PC-3 (cell line): ENCODE results near the gene SLC5A6. TPM values are rescaled to one million over a fixed set of nuclear protein-coding genes. Genes with fewer than 3 reads are reported as not detected.

Experiments used
- ATAC-seq: fragments of 200-7000 bp; cut with Tn5 transposase; 2 replicates; pipeline ENCODE4 v1.9.1; 2020; ENCODE audit warnings: mild to moderate bottlenecking, moderate library complexity
- BruUV-seq: library from RNA; stranded (reverse); fragments of 400-500 nt; replicated peaks from 2 replicates; lab custom pipeline; 2021; lab: Mats Ljungman, UMichigan
- CTCF ChIA-PET: fragments of 300-600 bp; sonication (Branson Sonifier 250); formaldehyde crosslinking; loops from one replicate; lab custom pipeline; 2022; ENCODE audit warnings: antibody characterized with exemption; lab: Charles Lee
- POLR2A ChIA-PET: fragments of 300-600 bp; sonication (Branson Sonifier 250); formaldehyde crosslinking; loops from one replicate; lab custom pipeline; 2022; ENCODE audit warnings: antibody characterized with exemption; ENCODE audit not compliant: unreplicated experiment; lab: Charles Lee
- DNase-seq: peaks from one replicate; pipeline ENCODE4 v3.0.0-alpha.2; 2015
- H2AFZ ChIP-seq: fragments of 300-600 bp; sonication (generic); 2 replicates; pipeline ENCODE4 v1.6.0; 2016; ENCODE audit warnings: antibody characterized with exemption, low read length
- H3F3A ChIP-seq: fragments of 300-600 bp; sonication (generic); one replicate; pipeline ENCODE4 v1.6.0; 2017; ENCODE audit warnings: antibody characterized with exemption, low read length, control low read depth, mild to moderate bottlenecking; ENCODE audit not compliant: unreplicated experiment
- H3K27ac ChIP-seq: fragments of 300-600 bp; sonication (generic); 2 replicates; pipeline ENCODE4 v1.5.1; 2016; ENCODE audit warnings: mild to moderate bottlenecking, low read length
- H3K27me3 ChIP-seq: fragments of 300-600 bp; sonication (generic); 2 replicates; pipeline ENCODE4 v1.6.1; 2016; ENCODE audit warnings: low read length, mixed read lengths
- H3K36me3 ChIP-seq: fragments of 300-600 bp; sonication (generic); 2 replicates; pipeline ENCODE4 v1.6.1; 2016; ENCODE audit warnings: low read depth, mixed run types, low read length, mixed read lengths
- H3K4me1 ChIP-seq: fragments of 300-600 bp; sonication (generic); 2 replicates; pipeline ENCODE4 v1.5.1; 2016; ENCODE audit warnings: low read length; ENCODE audit not compliant: insufficient read depth
- H3K4me2 ChIP-seq: fragments of 300-600 bp; sonication (generic); 2 replicates; pipeline ENCODE4 v1.6.0; 2016; ENCODE audit warnings: low read length
- H3K4me3 ChIP-seq: fragments of 300-600 bp; sonication (generic); 2 replicates; pipeline ENCODE4 v1.5.1; 2016; ENCODE audit warnings: mild to moderate bottlenecking, low read length, mixed read lengths
- H3K79me2 ChIP-seq: fragments of 300-600 bp; sonication (generic); 2 replicates; pipeline ENCODE4 v1.6.1; 2017; ENCODE audit warnings: low read length, mixed read lengths
- H3K9ac ChIP-seq: fragments of 300-600 bp; sonication (generic); 2 replicates; pipeline ENCODE4 v1.6.0; 2016; ENCODE audit warnings: mild to moderate bottlenecking, low read length
- H3K9me2 ChIP-seq: fragments of 300-600 bp; sonication (generic); replicated peaks from 2 replicates; pipeline ENCODE4 v1.6.1; 2016; ENCODE audit warnings: mixed run types, low read length, mixed read lengths
- H3K9me3 ChIP-seq: fragments of 300-600 bp; sonication (generic); 2 replicates; pipeline ENCODE4 v1.6.1; 2016; ENCODE audit warnings: low read length, mixed read lengths
- H4K20me1 ChIP-seq: fragments of 300-600 bp; sonication (generic); 2 replicates; pipeline ENCODE4 v1.6.1; 2016; ENCODE audit warnings: low read length, mixed read lengths
- EZH2 ChIP-seq: fragments of 300-600 bp; sonication (generic); IDR thresholded peaks from one replicate; pipeline ENCODE4 v1.6.1; 2017; ENCODE audit warnings: antibody characterized with exemption, mild to moderate bottlenecking, low read length; ENCODE audit not compliant: unreplicated experiment
- EZH2phosphoT487 ChIP-seq: fragments of 300-600 bp; sonication (generic); IDR thresholded peaks from 2 replicates; pipeline ENCODE4 v1.6.1; 2018; ENCODE audit warnings: mild to moderate bottlenecking, antibody characterized with exemption, low read length, borderline replicate concordance
- intact Hi-C: fragments of 100-400 bp; cut with micrococcal nuclease; formaldehyde crosslinking; loops from 2 replicates; pipeline ENCODE4 v1.9.0; 2023
- total RNA-seq: library from RNA; depleted of rRNA; stranded (reverse); fragments of >200 nt; gene quantifications from 2 replicates; pipeline ENCODE4 v1.2.3, GENCODE V29; 2014
- TF ChIP-seq, protein P1 (sequence below): fragments of 300-600 bp; sonication (generic); conservative IDR thresholded peaks from 2 replicates; pipeline ENCODE4 v1.5.1; 2017; ENCODE audit warnings: antibody characterized with exemption, low read depth, mild to moderate bottlenecking, low read length

SLC5A6 gene
- total RNA-seq, 1 experiment from 2014 or later: 48.1 TPM

DNA sequence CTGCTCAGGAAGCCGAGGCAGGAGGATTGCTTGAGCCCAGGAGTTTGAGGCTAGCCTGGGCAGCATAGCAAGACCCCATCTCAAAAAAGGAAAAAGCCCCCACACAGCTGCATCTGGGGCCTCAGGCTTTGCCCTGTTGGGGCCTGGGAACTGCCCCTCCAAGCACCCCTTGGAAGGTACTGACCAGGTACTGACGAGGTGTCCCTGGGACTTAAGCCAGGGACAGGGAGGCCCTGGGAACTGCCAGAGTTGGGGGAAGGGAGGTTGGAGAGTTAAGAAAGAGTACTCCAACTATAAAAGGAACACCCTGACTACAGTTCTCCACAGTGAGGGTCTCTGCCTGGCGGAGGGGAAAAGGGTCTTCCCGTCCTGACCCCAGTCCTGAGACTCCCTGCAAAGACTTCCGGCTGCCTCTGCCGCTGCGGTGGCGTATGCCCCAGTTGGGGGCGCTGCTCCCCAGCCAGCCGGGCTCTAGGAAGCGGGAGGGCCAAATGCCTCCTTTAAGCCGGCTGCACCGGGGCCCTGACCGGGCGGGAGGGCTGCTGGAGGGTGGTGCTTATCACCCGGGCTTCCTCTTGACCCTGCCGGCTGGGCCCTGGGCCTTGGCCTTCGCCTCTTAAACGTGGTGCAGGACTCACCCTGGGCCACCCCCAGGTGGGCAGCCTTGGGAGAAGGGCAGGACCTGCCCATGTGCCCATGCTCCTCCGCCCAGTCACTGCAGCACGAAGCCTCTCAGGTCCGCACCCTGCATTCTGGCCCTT, 38.0 kb upstream of the SLC5A6 start:
- H3K4me3 ChIP-seq: no peak overlapping the region
- H3K27ac ChIP-seq: no peak overlapping the region
- no peak overlapping the region for H3K9ac ChIP-seq
- TF ChIP-seq, protein P1, sequence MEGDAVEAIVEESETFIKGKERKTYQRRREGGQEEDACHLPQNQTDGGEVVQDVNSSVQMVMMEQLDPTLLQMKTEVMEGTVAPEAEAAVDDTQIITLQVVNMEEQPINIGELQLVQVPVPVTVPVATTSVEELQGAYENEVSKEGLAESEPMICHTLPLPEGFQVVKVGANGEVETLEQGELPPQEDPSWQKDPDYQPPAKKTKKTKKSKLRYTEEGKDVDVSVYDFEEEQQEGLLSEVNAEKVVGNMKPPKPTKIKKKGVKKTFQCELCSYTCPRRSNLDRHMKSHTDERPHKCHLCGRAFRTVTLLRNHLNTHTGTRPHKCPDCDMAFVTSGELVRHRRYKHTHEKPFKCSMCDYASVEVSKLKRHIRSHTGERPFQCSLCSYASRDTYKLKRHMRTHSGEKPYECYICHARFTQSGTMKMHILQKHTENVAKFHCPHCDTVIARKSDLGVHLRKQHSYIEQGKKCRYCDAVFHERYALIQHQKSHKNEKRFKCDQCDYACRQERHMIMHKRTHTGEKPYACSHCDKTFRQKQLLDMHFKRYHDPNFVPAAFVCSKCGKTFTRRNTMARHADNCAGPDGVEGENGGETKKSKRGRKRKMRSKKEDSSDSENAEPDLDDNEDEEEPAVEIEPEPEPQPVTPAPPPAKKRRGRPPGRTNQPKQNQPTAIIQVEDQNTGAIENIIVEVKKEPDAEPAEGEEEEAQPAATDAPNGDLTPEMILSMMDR: peak; percentile 66
- TF ChIP-seq EZH2phosphoT487 (no peak), EZH2 (no peak)
- peak overlapping the region; percentile 15; the same call in 1 of the 2 replicates for H2AFZ ChIP-seq
- H3K27me3 ChIP-seq: no peaks in the 10 kb centered on the region
- H3K4me1 ChIP-seq: peaks cover 16% of the 10 kb centered on the region
- ChIA-PET CTCF (no interaction called here), POLR2A (no interaction called here)
- intact Hi-C loops: no loop called here
- H3F3A ChIP-seq: peaks cover 1% of the 10 kb centered on the region
- no peaks in the 10 kb centered on the region for H3K9me2 ChIP-seq
- peak overlapping the region; percentile 66; the same call in 1 of the 2 replicates for H3K4me2 ChIP-seq
- H3K79me2 ChIP-seq: no peaks in the 10 kb centered on the region
- ATAC-seq (no peak), DNase-seq (peak; percentile 36)
- no peaks in the 10 kb centered on the region for H3K36me3 ChIP-seq
- BruUV-seq: no TSS peak
- peaks cover 2% of the 10 kb centered on the region; the same call in 1 of the 2 replicates for H4K20me1 ChIP-seq
- no peaks in the 10 kb centered on the region for H3K9me3 ChIP-seq

DNA sequence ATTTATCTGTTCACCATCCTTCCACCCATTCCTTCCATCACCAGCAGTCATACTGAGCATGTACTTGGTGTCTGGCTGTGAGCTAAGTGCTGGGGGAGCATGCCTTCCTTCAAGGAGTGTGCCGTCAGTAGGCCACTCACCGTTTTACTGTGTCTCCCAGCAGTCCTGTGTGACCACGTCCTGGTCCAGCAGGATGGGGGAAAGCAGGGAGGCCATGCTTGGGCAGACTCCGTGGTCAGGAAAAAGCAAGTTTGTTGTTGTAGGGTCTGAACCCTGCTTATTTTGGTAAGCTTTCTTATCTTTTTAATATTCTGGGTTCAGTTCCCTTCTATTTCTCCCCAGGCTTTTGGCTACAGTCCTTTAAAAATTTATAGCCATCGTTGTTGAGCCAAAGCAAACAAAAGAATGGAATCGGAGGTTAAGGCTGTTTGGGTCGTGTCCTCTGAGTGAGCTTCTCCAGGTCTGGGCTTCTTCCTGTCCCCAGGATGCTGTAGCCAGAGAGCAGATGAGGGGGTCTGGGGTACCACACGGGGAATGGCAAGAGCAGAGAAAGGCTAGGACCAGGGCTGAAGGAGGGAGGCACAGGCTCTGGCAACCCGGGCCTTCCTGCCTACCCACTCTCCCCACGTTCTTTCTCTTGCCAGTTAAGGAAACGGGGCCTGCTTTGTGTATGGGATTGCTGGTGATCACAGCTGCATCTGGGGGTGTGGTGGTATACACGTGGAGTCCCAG, 37.3 kb upstream of the SLC5A6 start:
- Histone ChIP-seq H3K9me3 (no peaks in the 10 kb centered on the region), H3K79me2 (no peaks in the 10 kb centered on the region), H3F3A (no peaks in the 10 kb centered on the region), H2AFZ (peak overlapping the region; percentile 15; the same call in 1 of the 2 replicates), H3K27ac (no peak overlapping the region), H3K36me3 (peaks cover 3% of the 10 kb centered on the region; the same call in 1 of the 2 replicates), H4K20me1 (no peaks in the 10 kb centered on the region), H3K4me1 (peaks cover 11% of the 10 kb centered on the region), H3K27me3 (no peaks in the 10 kb centered on the region), H3K9ac (no peak overlapping the region), H3K4me3 (no peak overlapping the region; the same call in 1 of the 2 replicates), H3K4me2 (peak overlapping the region; percentile 66), H3K9me2 (no peaks in the 10 kb centered on the region)
- ChIA-PET POLR2A (interaction anchor here (0.7 kb wide), 1 partner anchor 596 kb away, joined by 8 read pairs; no protein-coding TSS in a partner anchor), CTCF (interaction anchor here (0.9 kb wide), 1 partner anchor 31 kb away, joined by 5 read pairs; no protein-coding TSS in a partner anchor)
- TF ChIP-seq EZH2: no peak
- TF ChIP-seq EZH2phosphoT487: no peak
- TF ChIP-seq, protein P1: no peak
- ATAC-seq (peak; percentile 82), DNase-seq (peak; percentile 54)
- BruUV-seq: no TSS peak
- intact Hi-C loops: no loop called here
